SU-DHL-6 (cell line): ENCODE data around the gene NPFFR1.

Experiments
- H2AFZ ChIP-seq: fragments of 200-600 bp; sonication (generic); 2 replicates; pipeline ENCODE4 v1.6.1; 2014; ENCODE audit warnings: low read depth, mild to moderate bottlenecking, moderate library complexity, mixed read lengths, antibody characterized with exemption, low read length; ENCODE audit not compliant: severe bottlenecking
- H3F3A ChIP-seq: fragments of 200-600 bp; shearing (Covaris generic); 2 replicates; pipeline ENCODE4 v1.6.0; 2016; ENCODE audit warnings: antibody characterized with exemption, mild to moderate bottlenecking; ENCODE audit not compliant: insufficient read depth
- H3K27ac ChIP-seq: fragments of 200-600 bp; sonication (generic); 2 replicates; pipeline ENCODE4 v1.5.1; 2016; ENCODE audit warnings: low read depth, mild to moderate bottlenecking, low read length, moderate library complexity, mixed read lengths
- H3K27me3 ChIP-seq: fragments of 200-600 bp; sonication (generic), shearing (Covaris generic); 2 replicates; pipeline ENCODE4 v1.6.0; 2014; ENCODE audit warnings: mild to moderate bottlenecking, low read length
- H3K36me3 ChIP-seq: fragments of 200-600 bp; sonication (generic); 2 replicates; pipeline ENCODE4 v1.6.1; 2014; ENCODE audit warnings: mild to moderate bottlenecking, low read length, mixed read lengths
- H3K4me2 ChIP-seq: fragments of 300-600, 200-600 bp; shearing (Covaris generic), sonication (generic); 2 replicates; pipeline ENCODE4 v1.6.0; 2014; ENCODE audit warnings: low read length, low read depth, mild to moderate bottlenecking; ENCODE audit not compliant: poor library complexity, severe bottlenecking
- H3K4me3 ChIP-seq: fragments of 200-600 bp; sonication (generic); 2 replicates; pipeline ENCODE4 v1.5.1; 2014; ENCODE audit warnings: antibody characterized with exemption, low read length, mild to moderate bottlenecking, mixed read lengths; ENCODE audit not compliant: insufficient read depth, poor library complexity, severe bottlenecking
- H3K79me2 ChIP-seq: fragments of 200-600 bp; sonication (generic); 2 replicates; pipeline ENCODE4 v1.6.1; 2014; ENCODE audit warnings: mild to moderate bottlenecking, low read length, moderate library complexity; ENCODE audit not compliant: insufficient read depth
- H3K9ac ChIP-seq: fragments of 200-600 bp; sonication (generic); 2 replicates; pipeline ENCODE4 v1.7.0; 2014; ENCODE audit warnings: mild to moderate bottlenecking, low read length
- H3K9me2 ChIP-seq: fragments of 200-600 bp; sonication (generic); replicated peaks from 2 replicates; pipeline ENCODE4 v1.6.1; 2014; ENCODE audit warnings: low read length; ENCODE audit not compliant: insufficient read depth
- H3K9me3 ChIP-seq: fragments of 200-600 bp; sonication (generic); 2 replicates; pipeline ENCODE4 v1.6.1; 2014; ENCODE audit warnings: low read length, mixed read lengths; ENCODE audit not compliant: insufficient read depth
- H4K20me1 ChIP-seq: fragments of 200-600 bp; sonication (generic); 2 replicates; pipeline ENCODE4 v1.6.1; 2014; ENCODE audit warnings: low read depth, mild to moderate bottlenecking, antibody characterized with exemption, low read length, moderate library complexity, mixed read lengths
- CTCF ChIP-seq: fragments of 200-600 bp; sonication (generic); IDR thresholded peaks from one replicate; pipeline ENCODE4 v1.5.1; 2017; ENCODE audit warnings: antibody characterized with exemption, mild to moderate bottlenecking, low read length, moderate library complexity; ENCODE audit not compliant: insufficient read depth, poor library complexity, severe bottlenecking
- EZH2phosphoT487 ChIP-seq: fragments of 200-600 bp; sonication (generic), shearing (Covaris generic); conservative IDR thresholded peaks from 2 replicates; pipeline ENCODE4 v1.6.1; 2018; ENCODE audit warnings: mild to moderate bottlenecking, antibody characterized with exemption, low read length, moderate library complexity, mixed read lengths

The NPFFR1 gene

GRCh38 chr10:70198696-70199466 is 84.9 kb downstream of the NPFFR1 start:
- H4K20me1 ChIP-seq = no peaks in the 10 kb centered on the region
- H3K36me3 ChIP-seq = peaks cover 34% of the 10 kb centered on the region; the same call in 1 of the 2 replicates
- H3K9me3 ChIP-seq = no peaks in the 10 kb centered on the region
- H2AFZ ChIP-seq = no peak overlapping the region
- no peak for TF ChIP-seq CTCF
- TF ChIP-seq EZH2phosphoT487 = no peak
- no peak overlapping the region for H3K4me3 ChIP-seq
- peaks cover 17% of the 10 kb centered on the region for H3F3A ChIP-seq
- no peak overlapping the region for H3K27ac ChIP-seq
- H3K4me2 ChIP-seq = no peak overlapping the region
- H3K9me2 ChIP-seq = no peaks in the 10 kb centered on the region
- H3K9ac ChIP-seq = no peak overlapping the region
- no peaks in the 10 kb centered on the region for H3K79me2 ChIP-seq
- no peaks in the 10 kb centered on the region for H3K27me3 ChIP-seq
